Thoracic aorta (tissue), 2 donors: Measurements from ENCODE around the gene ZNF583. TPM values are rescaled to one million over a fixed set of nuclear protein-coding genes. Genes with fewer than 3 reads are reported as not detected.

Experiments
- ATAC-seq: fragments of 150-250 bp; one replicate; pipeline ENCODE4 v1.8.0; 2017; ENCODE audit warnings: low read depth; ENCODE audit not compliant: insufficient number of reproducible peaks, low FRiP score
- DNase-seq: peaks from one replicate; pipeline ENCODE4 v3.0.0-alpha.2; 2020; ENCODE audit warnings: low spot score
- H3K27ac ChIP-seq, 2 donors: fragments of 200-600 bp; sonication (generic); 1 replicate in 1 of 2; 2 replicates in 1 of 2; pipeline ENCODE4 v1.5.1; 2016; ENCODE audit warnings: mild to moderate bottlenecking in 2 of 2, moderate library complexity in 2 of 2
- H3K27me3 ChIP-seq: fragments of 200-600 bp; sonication (generic); replicated peaks from 2 replicates; pipeline ENCODE4 v1.6.0; 2016; ENCODE audit warnings: mild to moderate bottlenecking; ENCODE audit not compliant: insufficient read depth
- H3K36me3 ChIP-seq: fragments of 200-600 bp; sonication (generic); one replicate; pipeline ENCODE4 v1.5.1; 2016
- H3K4me1 ChIP-seq, 2 donors: fragments of 200-600 bp; sonication (generic); 1 replicate in 1 of 2; 2 replicates in 1 of 2; pipeline versions ENCODE4 v1.5.1 to v1.6.0; 2016; ENCODE audit warnings: low read depth in 2 of 2, mild to moderate bottlenecking in 1 of 2; ENCODE audit not compliant: control insufficient read depth in 1 of 2
- H3K4me3 ChIP-seq: fragments of 200-600 bp; sonication (generic); 2 replicates; pipeline ENCODE4 v1.5.1; 2016; ENCODE audit warnings: mild to moderate bottlenecking
- H3K9me3 ChIP-seq: fragments of 200-600 bp; sonication (generic); 2 replicates; pipeline ENCODE4 v1.5.1; 2016
- CTCF ChIP-seq: fragments of 200-600 bp; sonication (generic); IDR thresholded peaks from one replicate; pipeline ENCODE4 v1.5.1; 2019; ENCODE audit warnings: antibody characterized with exemption
- total RNA-seq, 2 donors: library from RNA; depleted of rRNA; stranded (reverse); fragments of >200 nt; gene quantifications; one replicate each; pipeline versions ENCODE4 v1.1.0 to v1.2.3, GENCODE V29; 2016

Gene ZNF583
- total RNA-seq, 2 donors from 2014 or later, result 4.2 to 20.9 TPM

GRCh38 chr19:56393119-56394012 is 10.8 kb upstream of the ZNF583 start, which contains the start of gene ZNF582:
Gene ZNF582 (minus strand): TSS chr19:56393534. CDS start chr19:56391752, 1,782 bp downstream.
- Histone ChIP-seq H3K27ac (peak within 1 kb of the TSS; percentile 92 to 96), H3K36me3 (peaks cover 20% of the 10 kb centered on the region), H3K9me3 (peaks cover 3% of the 10 kb centered on the region), H3K4me3 (peak within 1 kb of the TSS; percentile 99), H3K4me1 (peaks cover 9 to 14% of the 10 kb centered on the region in 2 donors), H3K27me3 (no peaks in the 10 kb centered on the region)
- ATAC-seq (peak; percentile 95), DNase-seq (peak; percentile 84)
- peak; percentile 57 for TF ChIP-seq CTCF

GRCh38 chr19:56398809-56399208 is 5.3 kb upstream of the ZNF583 start:
- Histone ChIP-seq H3K9me3 (peaks cover 16% of the 10 kb centered on the region), H3K27ac (no peak overlapping the region), H3K27me3 (no peaks in the 10 kb centered on the region), H3K36me3 (peaks cover 15% of the 10 kb centered on the region), H3K4me3 (no peak overlapping the region), H3K4me1 (peaks cover 6 to 11% of the 10 kb centered on the region in 2 donors)
- TF ChIP-seq CTCF, result no peak
- ATAC-seq, result no peak
- no peak for DNase-seq

GRCh38 chr19:56400485-56400884 is 3.6 kb upstream of the ZNF583 start:
- Histone ChIP-seq H3K4me1 (peaks cover 6 to 17% of the 10 kb centered on the region in 2 donors), H3K4me3 (no peak overlapping the region), H3K27me3 (no peaks in the 10 kb centered on the region), H3K27ac (no peak overlapping the region), H3K36me3 (peaks cover 15% of the 10 kb centered on the region), H3K9me3 (peaks cover 16% of the 10 kb centered on the region)
- no peak for TF ChIP-seq CTCF
- ATAC-seq, result no peak
- no peak for DNase-seq

GRCh38 chr19:56403261-56403660 is 871 bp upstream of the ZNF583 start:
- peak overlapping the region; percentile 86 to 90 for H3K27ac ChIP-seq
- H3K27me3 ChIP-seq, result no peaks in the 10 kb centered on the region
- peaks cover 19% of the 10 kb centered on the region for H3K36me3 ChIP-seq
- H3K4me3 ChIP-seq, result peak overlapping the region; percentile 76
- TF ChIP-seq CTCF, result no peak
- peaks cover 18% of the 10 kb centered on the region for H3K9me3 ChIP-seq
- ATAC-seq (no peak), DNase-seq (no peak)
- peaks cover 6 to 17% of the 10 kb centered on the region in 2 donors for H3K4me1 ChIP-seq

GRCh38 chr19:56404705-56405056 is 549 bp downstream of the ZNF583 start:
- no peaks in the 10 kb centered on the region for H3K27me3 ChIP-seq
- TF ChIP-seq CTCF, result no peak
- DNase-seq (no peak), ATAC-seq (no peak)
- H3K4me3 ChIP-seq, result peak overlapping the region; percentile 76
- H3K9me3 ChIP-seq, result peaks cover 23% of the 10 kb centered on the region
- H3K4me1 ChIP-seq, result peaks cover 6 to 17% of the 10 kb centered on the region in 2 donors
- peaks cover 24% of the 10 kb centered on the region for H3K36me3 ChIP-seq
- H3K27ac ChIP-seq, result peak overlapping the region in 1 of 2 donors; percentile 90
